ENCODE data around the gene PLB1.

Gene PLB1

GRCh38 chr2:28593160-28593755 lies 97.4 kb downstream of the PLB1 start:
- no peak for DNase-seq

- no peak for DNase-seq
These were observed 98.1 kb downstream of the PLB1 start for GRCh38 chr2:28594000-28594331.

GRCh38 chr2:28594332-28595108 lies 98.7 kb downstream of the PLB1 start:
- peak; percentile 47 to 76 for DNase-seq

- no peak for DNase-seq
These were observed 99.5 kb downstream of the PLB1 start for GRCh38 chr2:28595323-28595722.

- DNase-seq = no peak
These were observed 102.6 kb downstream of the PLB1 start for GRCh38 chr2:28598484-28598883.

- DNase-seq = no peak
These were observed 104.3 kb downstream of the PLB1 start for GRCh38 chr2:28600181-28600580.

- no peak for DNase-seq
These were observed 105.8 kb downstream of the PLB1 start for GRCh38 chr2:28601616-28602015.

GRCh38 chr2:28602136-28602660 lies 106.3 kb downstream of the PLB1 start:
- DNase-seq = no peak

GRCh38 chr2:28602751-28603639 lies 107.1 kb downstream of the PLB1 start:
- no peak for DNase-seq

- no peak for DNase-seq
These were observed 108.0 kb downstream of the PLB1 start for GRCh38 chr2:28603821-28604220.

GRCh38 chr2:28604284-28604843 lies 108.5 kb downstream of the PLB1 start:
- no peak for DNase-seq

- no peak for DNase-seq
These were observed 111.2 kb downstream of the PLB1 start for GRCh38 chr2:28606986-28607441.

GRCh38 chr2:28607730-28608499 lies 112.1 kb downstream of the PLB1 start:
- DNase-seq = peak in 1 of 2 experiments; percentile 40

GRCh38 chr2:28608500-28609424 lies 112.9 kb downstream of the PLB1 start:
- no peak for DNase-seq

- DNase-seq = no peak
These were observed 114.8 kb downstream of the PLB1 start for GRCh38 chr2:28610583-28611201.

GRCh38 chr2:28612131-28612812 lies 116.4 kb downstream of the PLB1 start:
- no peak for DNase-seq

- DNase-seq = no peak
These were observed 117.3 kb downstream of the PLB1 start for GRCh38 chr2:28613186-28613585.

- no peak for DNase-seq
These were observed 118.0 kb downstream of the PLB1 start for GRCh38 chr2:28613633-28614501.

- no peak for DNase-seq
These were observed 119.8 kb downstream of the PLB1 start for GRCh38 chr2:28615706-28616105.
